HepG2 (cell line): ENCODE data around the gene COL8A2. TPM values are rescaled to one million over a fixed set of nuclear protein-coding genes. Genes with fewer than 3 reads are reported as not detected.

Experiments
- ASH2L ChIP-seq: fragments of 300-600, 200-600 bp; sonication (generic); IDR thresholded peaks from 2 replicates; pipeline ENCODE4 v1.7.0; 2017; ENCODE audit warnings: low read depth, mild to moderate bottlenecking, moderate library complexity, mixed read lengths, low read length; ENCODE audit not compliant: insufficient read length
- ELF1 ChIP-seq: sonication (generic); formaldehyde crosslinking; IDR thresholded peaks from 2 replicates; pipeline ENCODE4 v1.4.0; 2020; ENCODE audit warnings: missing genetic modification reagents
- FOSL1 ChIP-seq: sonication (generic); formaldehyde crosslinking; IDR thresholded peaks from 2 replicates; pipeline ENCODE4 v1.9.0; 2021; ENCODE audit warnings: missing genetic modification reagents, borderline replicate concordance
- IRF2 ChIP-seq: IDR thresholded peaks from 2 replicates; pipeline ENCODE4 v1.6.1; 2018; ENCODE audit warnings: missing genetic modification reagents, missing compliant biosample characterization
- JUNB ChIP-seq: sonication (generic); formaldehyde crosslinking; IDR thresholded peaks from 2 replicates; pipeline ENCODE4 v1.8.0; 2022; ENCODE audit warnings: missing genetic modification reagents, mild to moderate bottlenecking, borderline replicate concordance
- KMT2A ChIP-seq: sonication (generic); formaldehyde crosslinking; IDR thresholded peaks from 2 replicates; pipeline ENCODE4 v1.4.0; 2020; ENCODE audit warnings: missing genetic modification reagents
- MAFG ChIP-seq: sonication (generic); formaldehyde crosslinking; IDR thresholded peaks from 2 replicates; pipeline ENCODE4 v1.5.1; 2020; ENCODE audit warnings: mild to moderate bottlenecking, missing genetic modification reagents
- PRMT3 ChIP-seq: sonication (generic); formaldehyde crosslinking; IDR thresholded peaks from 2 replicates; pipeline ENCODE4 v1.8.1; 2022; ENCODE audit warnings: low read depth, mild to moderate bottlenecking, moderate library complexity, missing genetic modification reagents, borderline replicate concordance
- RNF219 ChIP-seq: sonication (generic); formaldehyde crosslinking; IDR thresholded peaks from 2 replicates; pipeline ENCODE4 v1.5.0; 2020; ENCODE audit warnings: mild to moderate bottlenecking, missing genetic modification reagents
- SIX4 ChIP-seq: sonication (generic); formaldehyde crosslinking; IDR thresholded peaks from 2 replicates; pipeline ENCODE4 v1.4.0; 2020; ENCODE audit warnings: missing genetic modification reagents
- SKIL ChIP-seq: sonication (generic); formaldehyde crosslinking; IDR thresholded peaks from 2 replicates; pipeline ENCODE4 v1.8.0; 2022; ENCODE audit warnings: missing genetic modification reagents, mild to moderate bottlenecking, moderate library complexity, borderline replicate concordance
- SMAD3 ChIP-seq: sonication (generic); formaldehyde crosslinking; IDR thresholded peaks from 2 replicates; pipeline ENCODE4 v1.4.0; 2020; ENCODE audit warnings: missing genetic modification reagents
- TEAD3 ChIP-seq: optimal IDR thresholded peaks from 2 replicates; pipeline ENCODE3; 2016; ENCODE audit warnings: borderline replicate concordance
- TEF ChIP-seq: sonication (generic); formaldehyde crosslinking; IDR thresholded peaks from 2 replicates; pipeline ENCODE4 v1.5.0; 2020; ENCODE audit warnings: missing genetic modification reagents
- ZBTB38 ChIP-seq: sonication (generic); formaldehyde crosslinking; IDR thresholded peaks from 2 replicates; pipeline ENCODE4 v1.5.1; 2020; ENCODE audit warnings: mild to moderate bottlenecking, missing genetic modification reagents
- ZNF12 ChIP-seq: sonication (generic); formaldehyde crosslinking; IDR thresholded peaks from 2 replicates; pipeline ENCODE4 v1.5.0; 2020; ENCODE audit warnings: missing genetic modification reagents
- ZNF326 ChIP-seq: sonication (generic); formaldehyde crosslinking; IDR thresholded peaks from 2 replicates; pipeline ENCODE4 v1.4.0; 2020; ENCODE audit warnings: missing genetic modification reagents, borderline replicate concordance
- ZNF350 ChIP-seq: sonication (generic); formaldehyde crosslinking; IDR thresholded peaks from 2 replicates; pipeline ENCODE4 v1.4.0; 2020; ENCODE audit warnings: mild to moderate bottlenecking, low read depth, missing genetic modification reagents, borderline replicate concordance
- ZNF737 ChIP-seq: sonication (generic); formaldehyde crosslinking; IDR thresholded peaks from 2 replicates; pipeline ENCODE4 v1.5.0; 2020; ENCODE audit warnings: missing genetic modification reagents, mild to moderate bottlenecking, borderline replicate concordance
- ZNF777 ChIP-seq: sonication (generic); formaldehyde crosslinking; IDR thresholded peaks from 2 replicates; pipeline ENCODE4 v1.4.0; 2020; ENCODE audit warnings: missing genetic modification reagents
- polyA plus RNA-seq, 8 experiments: library from polyadenylated mRNA; depleted of rRNA in 3 of 8; stranded (reverse) in 7 of 8; unstranded in 1 of 8; fragments of >200 nt; fragmentation: Illumina TruSeq in 4 of 8; extraction: Trizol in 4 of 8; gene quantifications; 2 replicates each; pipeline versions ENCODE4 v1.2.1 to v1.2.3, GENCODE V29; 2011 to 2016; ENCODE audit warnings: low read depth in 4 of 8, missing spikeins in 1 of 8, mixed read lengths in 1 of 8; ENCODE audit not compliant: insufficient read depth in 1 of 8
- total RNA-seq, 5 experiments: library from RNA; depleted of rRNA; stranded (reverse); fragments of >200 nt; fragmentation: Illumina TruSeq; extraction: Trizol; gene quantifications; 2 replicates each; pipeline ENCODE4 v1.2.3, GENCODE V29; 2016; ENCODE audit warnings: low read depth in 1 of 5
- TF ChIP-seq, protein P1 (sequence below): sonication (generic); formaldehyde crosslinking; IDR thresholded peaks from 2 replicates; pipeline ENCODE4 v1.4.0; 2020; ENCODE audit warnings: low read depth, missing genetic modification reagents

The COL8A2 gene
- total and polyA plus RNA-seq, 2 of the 13 experiments (the other 11 are each of a cell fraction or from before 2014, with no cell fraction given) = 0.13 to 0.24 TPM

- TF ChIP-seq TEAD3 (CRISPR knock-in tag) (peak; percentile 74), ZNF350 (CRISPR knock-in tag) (peak; percentile 89; the same call in 1 of the 2 replicates), FOSL1 (CRISPR knock-in tag) (no peak; the same call in none of the 2 replicates), ZNF326 (no peak), SIX4 (peak; percentile 54), ZNF777 (CRISPR knock-in tag) (peak; percentile 84), ZBTB38 (CRISPR knock-in tag) (peak; percentile 91), TEF (no peak), ZNF737 (CRISPR knock-in tag) (no peak), PRMT3 (CRISPR knock-in tag) (peak; percentile 77; the same call in 1 of the 2 replicates), ASH2L (peak; percentile 97), MAFG (CRISPR knock-in tag) (peak; percentile 66; the same call in 1 of the 2 replicates), SMAD3 (peak; percentile 86), IRF2 (CRISPR knock-in tag) (peak; percentile 92), SKIL (CRISPR knock-in tag) (peak; percentile 42; the same call in 1 of the 2 replicates), RNF219 (no peak), ELF1 (CRISPR knock-in tag) (peak; percentile 92), ZNF12 (CRISPR knock-in tag) (no peak), KMT2A (peak; percentile 91), JUNB (CRISPR knock-in tag) (0 out of 2 replicates have a peak, but pooled peaks have one; percentile 55)
- TF ChIP-seq, protein P1, sequence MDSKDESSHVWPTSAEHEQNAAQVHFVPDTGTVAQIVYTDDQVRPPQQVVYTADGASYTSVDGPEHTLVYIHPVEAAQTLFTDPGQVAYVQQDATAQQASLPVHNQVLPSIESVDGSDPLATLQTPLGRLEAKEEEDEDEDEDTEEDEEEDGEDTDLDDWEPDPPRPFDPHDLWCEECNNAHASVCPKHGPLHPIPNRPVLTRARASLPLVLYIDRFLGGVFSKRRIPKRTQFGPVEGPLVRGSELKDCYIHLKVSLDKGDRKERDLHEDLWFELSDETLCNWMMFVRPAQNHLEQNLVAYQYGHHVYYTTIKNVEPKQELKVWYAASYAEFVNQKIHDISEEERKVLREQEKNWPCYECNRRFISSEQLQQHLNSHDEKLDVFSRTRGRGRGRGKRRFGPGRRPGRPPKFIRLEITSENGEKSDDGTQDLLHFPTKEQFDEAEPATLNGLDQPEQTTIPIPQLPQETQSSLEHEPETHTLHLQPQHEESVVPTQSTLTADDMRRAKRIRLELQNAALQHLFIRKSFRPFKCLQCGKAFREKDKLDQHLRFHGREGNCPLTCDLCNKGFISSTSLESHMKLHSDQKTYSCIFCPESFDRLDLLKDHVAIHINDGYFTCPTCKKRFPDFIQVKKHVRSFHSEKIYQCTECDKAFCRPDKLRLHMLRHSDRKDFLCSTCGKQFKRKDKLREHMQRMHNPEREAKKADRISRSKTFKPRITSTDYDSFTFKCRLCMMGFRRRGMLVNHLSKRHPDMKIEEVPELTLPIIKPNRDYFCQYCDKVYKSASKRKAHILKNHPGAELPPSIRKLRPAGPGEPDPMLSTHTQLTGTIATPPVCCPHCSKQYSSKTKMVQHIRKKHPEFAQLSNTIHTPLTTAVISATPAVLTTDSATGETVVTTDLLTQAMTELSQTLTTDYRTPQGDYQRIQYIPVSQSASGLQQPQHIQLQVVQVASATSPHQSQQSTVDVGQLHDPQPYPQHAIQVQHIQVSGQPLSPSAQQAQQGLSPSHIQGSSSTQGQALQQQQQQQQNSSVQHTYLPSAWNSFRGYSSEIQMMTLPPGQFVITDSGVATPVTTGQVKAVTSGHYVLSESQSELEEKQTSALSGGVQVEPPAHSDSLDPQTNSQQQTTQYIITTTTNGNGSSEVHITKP = peak; percentile 73
Measured at GRCh38 chr1:36088577-36089392, 36.2 kb downstream of the COL8A2 start, which contains the start of gene ADPRS (continued).
